A673 (cell line): ENCODE results near the gene MECR. TPM values are rescaled to one million over a fixed set of nuclear protein-coding genes. Genes with fewer than 3 reads are reported as not detected.
A peak's percentile ranks its signal among the peaks of the same experiment; 100 is the strongest.

Experiments
- BruUV-seq: library from RNA; stranded (reverse); fragments of 400-500 nt; replicated peaks from 2 replicates; lab custom pipeline; 2021; lab: Mats Ljungman, UMichigan
- CTCF ChIA-PET: fragments of 300-600 bp; sonication (Branson Sonifier 250); formaldehyde crosslinking; loops from one replicate; lab custom pipeline; 2022; ENCODE audit warnings: antibody characterized with exemption; lab: Charles Lee
- POLR2A ChIA-PET: fragments of 300-600 bp; sonication (Branson Sonifier 250); formaldehyde crosslinking; loops from one replicate; lab custom pipeline; 2022; ENCODE audit warnings: antibody characterized with exemption; ENCODE audit not compliant: low non-redundant PET; lab: Charles Lee
- DNase-seq: peaks from one replicate; pipeline ENCODE4 v3.0.0-alpha.2; 2015; ENCODE audit warnings: low spot score
- H3K27ac ChIP-seq: fragments of 200-600 bp; sonication (generic); 2 replicates; pipeline ENCODE4 v1.5.1; 2016; ENCODE audit warnings: mixed run types, low read depth, mild to moderate bottlenecking, mixed read lengths, antibody characterized with exemption, low read length; ENCODE audit not compliant: poor library complexity, severe bottlenecking
- H3K27me3 ChIP-seq: fragments of 200-600 bp; sonication (generic); replicated peaks from 2 replicates; pipeline ENCODE4 v1.6.1; 2017; ENCODE audit warnings: mixed run types, low read depth, mild to moderate bottlenecking, mixed read lengths, antibody characterized with exemption, low read length; ENCODE audit not compliant: insufficient read depth, poor library complexity
- H3K36me3 ChIP-seq: fragments of 200-600 bp; sonication (generic); 2 replicates; pipeline ENCODE4 v1.6.1; 2016; ENCODE audit warnings: mixed run types, mild to moderate bottlenecking, mixed read lengths, antibody characterized with exemption, low read length; ENCODE audit not compliant: insufficient read depth, poor library complexity, severe bottlenecking
- H3K4me1 ChIP-seq: fragments of 200-600 bp; sonication (generic); 2 replicates; pipeline ENCODE4 v1.6.1; 2017; ENCODE audit warnings: mixed run types, mild to moderate bottlenecking, mixed read lengths, antibody characterized with exemption, low read length; ENCODE audit not compliant: insufficient read depth, poor library complexity, severe bottlenecking
- H3K4me3 ChIP-seq: fragments of 200-600 bp; sonication (generic); 2 replicates; pipeline ENCODE4 v1.5.1; 2016; ENCODE audit warnings: low read depth, mixed run types, mild to moderate bottlenecking, mixed read lengths, low read length; ENCODE audit not compliant: poor library complexity, severe bottlenecking
- H3K9me3 ChIP-seq: fragments of 200-600 bp; sonication (generic); 2 replicates; pipeline ENCODE4 v1.6.1; 2016; ENCODE audit warnings: mixed run types, low read depth, mild to moderate bottlenecking, mixed read lengths, antibody characterized with exemption, low read length; ENCODE audit not compliant: poor library complexity, severe bottlenecking
- EZH2 ChIP-seq: fragments of 200-600 bp; sonication (generic); IDR thresholded peaks from 2 replicates; pipeline ENCODE4 v1.6.1; 2017; ENCODE audit warnings: borderline replicate concordance, low read depth, mild to moderate bottlenecking, mixed read lengths, antibody characterized with exemption, low read length; ENCODE audit not compliant: poor library complexity, severe bottlenecking
- intact Hi-C: fragments of 100-400 bp; cut with micrococcal nuclease; formaldehyde crosslinking; loops from one replicate; pipeline ENCODE4 v1.10.0; 2022; ENCODE audit not compliant: unreplicated experiment
- total RNA-seq: library from RNA; stranded (reverse); gene quantifications from 2 replicates; pipeline ENCODE4 v1.2.3, GENCODE V29; 2021
- TF ChIP-seq, protein P1 (sequence below): fragments of 300-800, 200-600 bp; sonication (generic); conservative IDR thresholded peaks from 2 replicates; pipeline ENCODE4 v1.5.1; 2017; ENCODE audit warnings: low read depth, mild to moderate bottlenecking, antibody characterized with exemption, low read length, moderate library complexity, mixed read lengths

Gene MECR
- total RNA-seq, 1 experiment from 2014 or later = 39.0 TPM

GRCh38 chr1:29258189-29258975, 27.6 kb upstream of the MECR start:
- Histone ChIP-seq H3K27me3 (no peaks in the 10 kb centered on the region), H3K4me3 (no peak overlapping the region), H3K9me3 (no peaks in the 10 kb centered on the region), H3K36me3 (no peaks in the 10 kb centered on the region), H3K4me1 (peaks cover 19% of the 10 kb centered on the region), H3K27ac (no peak overlapping the region)
- intact Hi-C loops = no loop called here
- BruUV-seq = no TSS peak
- TF ChIP-seq, protein P1, sequence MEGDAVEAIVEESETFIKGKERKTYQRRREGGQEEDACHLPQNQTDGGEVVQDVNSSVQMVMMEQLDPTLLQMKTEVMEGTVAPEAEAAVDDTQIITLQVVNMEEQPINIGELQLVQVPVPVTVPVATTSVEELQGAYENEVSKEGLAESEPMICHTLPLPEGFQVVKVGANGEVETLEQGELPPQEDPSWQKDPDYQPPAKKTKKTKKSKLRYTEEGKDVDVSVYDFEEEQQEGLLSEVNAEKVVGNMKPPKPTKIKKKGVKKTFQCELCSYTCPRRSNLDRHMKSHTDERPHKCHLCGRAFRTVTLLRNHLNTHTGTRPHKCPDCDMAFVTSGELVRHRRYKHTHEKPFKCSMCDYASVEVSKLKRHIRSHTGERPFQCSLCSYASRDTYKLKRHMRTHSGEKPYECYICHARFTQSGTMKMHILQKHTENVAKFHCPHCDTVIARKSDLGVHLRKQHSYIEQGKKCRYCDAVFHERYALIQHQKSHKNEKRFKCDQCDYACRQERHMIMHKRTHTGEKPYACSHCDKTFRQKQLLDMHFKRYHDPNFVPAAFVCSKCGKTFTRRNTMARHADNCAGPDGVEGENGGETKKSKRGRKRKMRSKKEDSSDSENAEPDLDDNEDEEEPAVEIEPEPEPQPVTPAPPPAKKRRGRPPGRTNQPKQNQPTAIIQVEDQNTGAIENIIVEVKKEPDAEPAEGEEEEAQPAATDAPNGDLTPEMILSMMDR = no peak
- DNase-seq = no peak
- ChIA-PET CTCF (no interaction called here), POLR2A (no interaction called here)

GRCh38 chr1:29256979-29257804, 26.5 kb upstream of the MECR start:
- ChIA-PET CTCF (no interaction called here), POLR2A (no interaction called here)
- no peaks in the 10 kb centered on the region for H3K9me3 ChIP-seq
- H3K36me3 ChIP-seq = no peaks in the 10 kb centered on the region
- DNase-seq = peak; percentile 73
- peaks cover 19% of the 10 kb centered on the region for H3K4me1 ChIP-seq
- no peak overlapping the region for H3K4me3 ChIP-seq
- BruUV-seq = no TSS peak
- no peaks in the 10 kb centered on the region for H3K27me3 ChIP-seq
- TF ChIP-seq, protein P1 = no peak
- no peak for TF ChIP-seq EZH2
- H3K27ac ChIP-seq = no peak overlapping the region
- intact Hi-C loops = no loop called here

DNA sequence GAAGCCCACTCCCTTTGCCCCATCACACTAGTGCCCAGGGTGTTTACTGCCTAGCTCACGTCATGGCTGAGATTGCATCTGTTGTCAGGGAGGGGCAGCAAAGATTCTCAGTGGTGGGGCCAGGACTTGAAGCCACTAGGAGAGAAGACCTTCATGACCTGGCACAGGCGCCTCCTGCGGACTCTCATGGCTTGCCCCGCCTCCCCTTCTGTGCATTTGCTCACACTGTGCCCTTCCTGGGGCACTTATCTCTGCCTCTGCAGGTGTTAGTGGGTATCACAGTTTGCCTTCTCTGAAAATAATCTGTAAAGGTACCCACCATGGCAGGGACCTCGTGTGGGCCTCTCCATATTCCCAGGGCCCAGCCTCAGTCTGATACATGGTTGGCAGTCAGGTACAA, 25.7 kb upstream of the MECR start:
- Histone ChIP-seq H3K4me1 (peaks cover 19% of the 10 kb centered on the region), H3K27ac (no peak overlapping the region), H3K4me3 (no peak overlapping the region), H3K9me3 (no peaks in the 10 kb centered on the region), H3K27me3 (no peaks in the 10 kb centered on the region), H3K36me3 (no peaks in the 10 kb centered on the region)
- POLR2A ChIA-PET = no interaction called here
- intact Hi-C loops = no loop called here
- TF ChIP-seq, protein P1 = no peak
- no peak for TF ChIP-seq EZH2
- CTCF ChIA-PET = no interaction called here
- no peak for DNase-seq
- BruUV-seq = no TSS peak
